Measurements from ENCODE around the gene NUDCD3. TPM values are rescaled to one million over a fixed set of nuclear protein-coding genes. Genes with fewer than 3 reads are reported as not detected.

Gene NUDCD3
- total and polyA plus RNA-seq, 2 of the 8 experiments (the other 6 are each of a cell fraction or from before 2014, with no cell fraction given), result 35.2 to 93.7 TPM

GRCh38 chr7:44539669-44540506, 49.4 kb upstream of the NUDCD3 start:
- FAIRE-seq, result no peak
- Histone ChIP-seq H3K23ac (ENCODE audit: insufficient read length) (no peak overlapping the region), H3K56ac (replicated peaks; ENCODE audit: insufficient read length, low read depth, low read length) (no peak overlapping the region)
- TF ChIP-seq EP300 (IDR thresholded peaks at IDR 0.05; ENCODE audit: borderline replicate concordance in 1 of 2, low read depth in 2 of 2, low read length in 2 of 2) (no peak), SRF (IDR thresholded peaks at IDR 0.05; ENCODE audit: low read depth, low read length) (no peak), CTCF (IDR thresholded peaks at IDR 0.05; ENCODE audit: control extremely low read depth in 1 of 3, insufficient read depth in 1 of 3, low read depth in 1 of 3, low read length in 3 of 3) (no peak), ATF2 (IDR thresholded peaks at IDR 0.05; ENCODE audit: low read length) (no peak), SAP30 (IDR thresholded peaks at IDR 0.05; ENCODE audit: insufficient read depth, insufficient replicate concordance, low read length) (no peak), POLR2AphosphoS5 (IDR thresholded peaks at IDR 0.05; ENCODE audit: low read depth, low read length) (no peak), HDAC6 (IDR thresholded peaks at IDR 0.05; ENCODE audit: low read depth, low read length) (no peak)

More at GRCh38 chr7:44539669-44540506, 49.4 kb upstream of the NUDCD3 start:
- no peaks in the 10 kb centered on the region for H3K79me2 ChIP-seq (ENCODE audit: control insufficient read depth in 1 of 2, insufficient read depth in 2 of 2, low read length in 2 of 2)
- no peaks in the 10 kb centered on the region for H3K4me1 ChIP-seq (replicated peaks in 1 of 4; ENCODE audit: control insufficient read depth in 3 of 4, insufficient read depth in 4 of 4, low read length in 3 of 4)
- no peak overlapping the region for H2BK20ac ChIP-seq (ENCODE audit: low read length)
- H3K27me3 ChIP-seq (replicated peaks in 1 of 4; ENCODE audit: control insufficient read depth in 3 of 4, extremely low read depth in 1 of 4, insufficient read depth in 3 of 4, low read length in 3 of 4), result no peaks in the 10 kb centered on the region
- no peak overlapping the region for H3K14ac ChIP-seq (ENCODE audit: insufficient read length)
- H3K27ac ChIP-seq (ENCODE audit: low read depth, low read length), result no peak overlapping the region
- H3K36me3 ChIP-seq (ENCODE audit: control insufficient read depth in 2 of 4, insufficient read depth in 4 of 4, low read length in 3 of 4), result no peaks in the 10 kb centered on the region
- no peak overlapping the region for H3K9ac ChIP-seq (replicated peaks in 1 of 4; ENCODE audit: extremely low read depth in 1 of 4, low read depth in 3 of 4, low read length in 3 of 4)
- no peak overlapping the region for H4K8ac ChIP-seq (ENCODE audit: extremely low read depth, insufficient read depth, low read length)
- 90% methylated on average over 27 of the region's 27 CpGs; no CpG with 5 or more reads in 1 of the 2 experiments for WGBS, 2 experiments (ENCODE audit: extremely low coverage in 1 of 2, insufficient coverage in 1 of 2, insufficient read length in 1 of 2, insufficient replicate concordance in 2 of 2, low coverage in 1 of 2, low lambda C conversion rate in 2 of 2, missing lambda C conversion rate in 1 of 2)
- CTCF ChIA-PET (ENCODE audit: partially characterized antibody), result interaction anchor here (0.7 to 10.0 kb wide), 2 partner anchors 24 to 132 kb away, joined by 3 to 98 read pairs; no protein-coding TSS in a partner anchor
- no peaks in the 10 kb centered on the region for H3K23me2 ChIP-seq (ENCODE audit: low read depth, low read length)
- no peak overlapping the region for H4K5ac ChIP-seq (ENCODE audit: insufficient read length, low read depth, low read length)
- H3K4me2 ChIP-seq (ENCODE audit: insufficient read depth in 1 of 2, low read depth in 2 of 2, low read length in 2 of 2), result no peak overlapping the region
- no peak overlapping the region for H2AFZ ChIP-seq (ENCODE audit: low read length)
- H2BK15ac ChIP-seq (ENCODE audit: low read length), result no peak overlapping the region
- no peak overlapping the region for H2BK120ac ChIP-seq (replicated peaks; ENCODE audit: low read depth, low read length)
- H2BK12ac ChIP-seq (ENCODE audit: low read depth, low read length), result no peak overlapping the region; the same call in 1 of the 2 replicates
- no peak overlapping the region for H4K91ac ChIP-seq (replicated peaks; ENCODE audit: insufficient read length, low read length)
- H3K4ac ChIP-seq (replicated peaks; ENCODE audit: insufficient read length, low read depth, low read length), result no peak overlapping the region
- H3K18ac ChIP-seq (ENCODE audit: extremely low read depth, low read length), result no peak overlapping the region; the same call in 1 of the 2 replicates
- no peak overlapping the region for H3K4me3 ChIP-seq (ENCODE audit: extremely low read depth in 1 of 4, insufficient read depth in 2 of 4, low read depth in 3 of 4, low read length in 4 of 4)
- no peak overlapping the region for H2BK5ac ChIP-seq (ENCODE audit: low read depth, low read length)
- POLR2A ChIA-PET (ENCODE audit: partially characterized antibody), result interaction anchor here (0.9 kb wide), 1 partner anchor 26 kb away, joined by 3 read pairs; no protein-coding TSS in a partner anchor
- no peaks in the 10 kb centered on the region for H3K9me3 ChIP-seq (ENCODE audit: insufficient read depth in 2 of 2, low read depth in 1 of 2, low read length in 1 of 2)
- no peaks in the 10 kb centered on the region for H3K79me1 ChIP-seq (ENCODE audit: low read depth, low read length)
- DNase-seq (ENCODE audit: low read depth in 1 of 2, low spot score in 2 of 2), result no peak
- no peaks in the 10 kb centered on the region for H4K20me1 ChIP-seq (replicated peaks in 1 of 2; ENCODE audit: control insufficient read depth in 1 of 2, insufficient read depth in 2 of 2, low read length in 2 of 2)
- H2AK5ac ChIP-seq (ENCODE audit: low read depth, low read length), result no peak overlapping the region

All from H1 (cell line).